MCF 10A (cell line): ENCODE results near the gene TLR4. TPM values are rescaled to one million over a fixed set of nuclear protein-coding genes. Genes with fewer than 3 reads are reported as not detected.

Experiments used
- BruUV-seq: library from RNA; stranded (reverse); fragments of 400-500 nt; replicated peaks from 2 replicates; lab custom pipeline; 2021; lab: Mats Ljungman, UMichigan
- CTCF ChIA-PET: fragments of 300-600 bp; sonication (Branson Sonifier 250); formaldehyde crosslinking; extraction: SDS; loops from one replicate; lab custom pipeline; 2021; ENCODE audit warnings: antibody characterized with exemption, inconsistent platforms; lab: Yijun Ruan, JAX
- POLR2A ChIA-PET: fragments of 300-600, 350-650 bp; sonication (Branson Sonifier 250); formaldehyde crosslinking; extraction: SDS; loops from one replicate; lab custom pipeline; 2020; ENCODE audit warnings: antibody characterized with exemption, inconsistent platforms; lab: Yijun Ruan, JAX
- DNase-seq: peaks from one replicate; pipeline ENCODE4 v3.0.0-alpha.2; 2018; ENCODE audit not compliant: unreplicated experiment
- H3K27ac Mint-ChIP-seq: one replicate; pipeline ENCODE4 v1.8.0; 2022; ENCODE audit warnings: mild to moderate bottlenecking, low read depth, mixed read lengths; ENCODE audit not compliant: unreplicated experiment
- H3K27me3 Mint-ChIP-seq: one replicate; pipeline ENCODE4 v1.8.0; 2022; ENCODE audit warnings: mixed read lengths; ENCODE audit not compliant: insufficient read depth, unreplicated experiment
- H3K36me3 Mint-ChIP-seq: one replicate; pipeline ENCODE4 v1.8.0; 2022; ENCODE audit warnings: mild to moderate bottlenecking, moderate library complexity, mixed read lengths; ENCODE audit not compliant: insufficient read depth, unreplicated experiment
- H3K4me1 Mint-ChIP-seq: one replicate; pipeline ENCODE4 v1.8.0; 2022; ENCODE audit warnings: mixed read lengths; ENCODE audit not compliant: insufficient read depth, unreplicated experiment
- H3K4me3 Mint-ChIP-seq: one replicate; pipeline ENCODE4 v1.8.0; 2022; ENCODE audit warnings: mild to moderate bottlenecking, moderate library complexity, mixed read lengths; ENCODE audit not compliant: unreplicated experiment
- H3K9me3 Mint-ChIP-seq: one replicate; pipeline ENCODE4 v1.8.0; 2022; ENCODE audit warnings: mixed read lengths; ENCODE audit not compliant: unreplicated experiment
- CTCF ChIP-seq: fragments of 200-600 bp; IDR thresholded peaks from one replicate; pipeline ENCODE4 v1.8.0; 2022; ENCODE audit warnings: antibody characterized with exemption, mild to moderate bottlenecking; ENCODE audit not compliant: unreplicated experiment
- intact Hi-C: fragments of 100-400 bp; cut with micrococcal nuclease; formaldehyde crosslinking; loops from 2 replicates; pipeline ENCODE4 v1.14.1; 2022
- total RNA-seq: library from RNA; stranded (reverse); gene quantifications from 2 replicates; pipeline ENCODE4 v1.2.3, GENCODE V29; 2022

TLR4 gene
- total RNA-seq, 1 experiment from 2014 or later = not detected

DNA sequence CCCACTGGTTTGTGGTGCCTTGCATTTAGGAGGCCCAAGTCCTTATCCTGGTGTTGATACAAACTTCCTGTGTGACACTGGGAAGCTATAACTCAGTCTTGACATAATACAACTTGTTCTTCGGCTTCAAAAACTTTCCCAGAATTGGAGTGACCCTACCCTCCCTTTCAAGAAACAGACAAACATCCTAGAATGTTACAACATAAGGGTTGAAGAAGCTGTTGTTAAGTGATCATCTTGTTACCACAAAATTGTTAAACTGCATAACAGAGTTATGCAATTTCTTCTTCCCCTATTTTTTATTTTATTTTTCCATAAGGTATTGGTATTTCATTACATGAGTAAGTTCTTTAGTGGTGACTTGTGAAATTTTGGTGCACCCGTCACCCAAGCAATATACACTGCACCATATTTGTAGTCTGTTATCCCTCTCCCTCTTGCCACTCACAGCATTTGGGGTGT lies 21.3 kb downstream of the TLR4 start:
- intact Hi-C loops = no loop called here
- peaks cover 37% of the 10 kb centered on the region for H3K9me3 Mint-ChIP-seq
- ChIA-PET POLR2A (no interaction called here), CTCF (no interaction called here)
- H3K4me3 Mint-ChIP-seq = no peak overlapping the region
- no peaks in the 10 kb centered on the region for H3K4me1 Mint-ChIP-seq
- DNase-seq = peak; percentile 68
- TF ChIP-seq CTCF = no peak
- no TSS peak for BruUV-seq
- no peaks in the 10 kb centered on the region for H3K36me3 Mint-ChIP-seq
- no peaks in the 10 kb centered on the region for H3K27me3 Mint-ChIP-seq
- no peak overlapping the region for H3K27ac Mint-ChIP-seq

DNA sequence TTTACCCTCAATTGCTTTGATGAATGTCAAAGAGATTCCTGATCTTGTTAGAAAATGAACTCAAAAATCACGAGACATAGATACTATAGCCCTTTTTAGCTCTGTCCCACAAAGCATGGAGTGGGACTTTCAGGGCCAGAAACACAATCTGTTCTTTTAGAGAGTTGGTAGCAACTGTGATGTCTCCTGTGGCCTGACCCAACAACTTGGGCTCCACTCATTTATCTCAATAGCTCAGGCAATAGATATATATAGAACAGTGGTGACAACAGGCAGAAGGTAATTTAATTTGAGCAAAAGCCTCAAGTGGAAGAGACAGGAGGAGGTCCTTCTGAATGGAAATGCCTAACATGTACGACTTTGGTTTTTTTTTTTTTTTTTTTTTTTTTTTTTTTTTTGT lies 25.2 kb downstream of the TLR4 start:
- no peak overlapping the region for H3K27ac Mint-ChIP-seq
- DNase-seq = no peak
- no peak overlapping the region for H3K4me3 Mint-ChIP-seq
- TF ChIP-seq CTCF = no peak
- no peaks in the 10 kb centered on the region for H3K4me1 Mint-ChIP-seq
- intact Hi-C loops = no loop called here
- ChIA-PET POLR2A (no interaction called here), CTCF (no interaction called here)
- BruUV-seq = no TSS peak
- no peaks in the 10 kb centered on the region for H3K36me3 Mint-ChIP-seq
- no peaks in the 10 kb centered on the region for H3K27me3 Mint-ChIP-seq
- peaks cover 53% of the 10 kb centered on the region for H3K9me3 Mint-ChIP-seq

DNA sequence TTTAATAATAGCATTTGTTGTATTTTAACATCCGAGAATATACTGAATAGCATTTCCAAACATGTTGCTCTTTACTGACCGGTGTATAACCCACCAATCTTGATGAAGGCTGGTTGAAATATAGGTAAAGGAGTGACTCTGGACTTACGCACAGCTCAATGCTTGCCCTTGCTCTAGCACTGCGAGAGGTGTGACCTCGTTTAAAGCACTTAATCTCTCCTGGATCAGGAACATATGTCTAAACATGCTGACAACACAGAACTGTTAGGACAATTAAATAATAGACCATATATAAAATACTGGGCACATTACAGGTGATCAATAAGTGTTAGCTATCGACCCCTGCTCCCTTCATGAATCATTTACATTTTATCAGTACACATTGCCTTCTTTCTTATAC lies 28.3 kb downstream of the TLR4 start:
- CTCF ChIA-PET = interaction anchor here (0.6 to 1.3 kb wide), 2 partner anchors 45 to 479 kb away, joined by 3 read pairs; no protein-coding TSS in a partner anchor
- Mint-ChIP-seq H3K36me3 (no peaks in the 10 kb centered on the region), H3K27ac (no peak overlapping the region), H3K9me3 (peaks cover 48% of the 10 kb centered on the region), H3K27me3 (no peaks in the 10 kb centered on the region), H3K4me1 (no peaks in the 10 kb centered on the region), H3K4me3 (no peak overlapping the region)
- POLR2A ChIA-PET = interaction anchor here (0.5 to 0.6 kb wide), 2 partner anchors 617 to 1045 kb away, joined by 3 read pairs; no protein-coding TSS in a partner anchor
- BruUV-seq = no TSS peak
- intact Hi-C loops = no loop called here
- no peak for DNase-seq
- TF ChIP-seq CTCF = no peak

DNA sequence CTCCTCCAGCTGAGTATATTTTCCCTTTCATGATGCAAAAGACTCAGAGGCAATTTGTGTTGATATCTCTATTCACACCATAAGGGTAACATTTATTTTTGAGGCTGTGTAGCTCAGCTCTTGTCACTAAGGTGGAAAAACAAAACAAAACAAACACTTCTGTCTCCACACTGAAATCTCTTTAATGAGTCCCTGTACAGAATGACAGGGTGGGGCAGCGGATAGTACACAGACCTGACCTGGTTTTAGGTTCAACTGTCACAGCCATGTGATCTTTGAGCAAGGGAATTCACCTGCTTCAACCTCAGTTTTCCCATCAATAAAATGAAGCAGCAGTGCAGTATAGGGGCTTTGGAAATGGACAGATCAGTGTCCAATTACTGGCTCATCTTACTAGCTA lies 29.3 kb downstream of the TLR4 start:
- ChIA-PET POLR2A (no interaction called here), CTCF (interaction anchor here (0.6 kb wide), 1 partner anchor 22 kb away, joined by 3 read pairs; no protein-coding TSS in a partner anchor)
- intact Hi-C loops = no loop called here
- TF ChIP-seq CTCF = no peak
- no peak for DNase-seq
- H3K4me3 Mint-ChIP-seq = no peak overlapping the region
- no TSS peak for BruUV-seq
- H3K9me3 Mint-ChIP-seq = peaks cover 48% of the 10 kb centered on the region
- no peaks in the 10 kb centered on the region for H3K36me3 Mint-ChIP-seq
- H3K27me3 Mint-ChIP-seq = no peaks in the 10 kb centered on the region
- no peak overlapping the region for H3K27ac Mint-ChIP-seq
- no peaks in the 10 kb centered on the region for H3K4me1 Mint-ChIP-seq
